ENCODE data around the gene CTIF.
A peak's percentile ranks its signal among the peaks of the same experiment; 100 is the strongest.

The CTIF gene

DNA sequence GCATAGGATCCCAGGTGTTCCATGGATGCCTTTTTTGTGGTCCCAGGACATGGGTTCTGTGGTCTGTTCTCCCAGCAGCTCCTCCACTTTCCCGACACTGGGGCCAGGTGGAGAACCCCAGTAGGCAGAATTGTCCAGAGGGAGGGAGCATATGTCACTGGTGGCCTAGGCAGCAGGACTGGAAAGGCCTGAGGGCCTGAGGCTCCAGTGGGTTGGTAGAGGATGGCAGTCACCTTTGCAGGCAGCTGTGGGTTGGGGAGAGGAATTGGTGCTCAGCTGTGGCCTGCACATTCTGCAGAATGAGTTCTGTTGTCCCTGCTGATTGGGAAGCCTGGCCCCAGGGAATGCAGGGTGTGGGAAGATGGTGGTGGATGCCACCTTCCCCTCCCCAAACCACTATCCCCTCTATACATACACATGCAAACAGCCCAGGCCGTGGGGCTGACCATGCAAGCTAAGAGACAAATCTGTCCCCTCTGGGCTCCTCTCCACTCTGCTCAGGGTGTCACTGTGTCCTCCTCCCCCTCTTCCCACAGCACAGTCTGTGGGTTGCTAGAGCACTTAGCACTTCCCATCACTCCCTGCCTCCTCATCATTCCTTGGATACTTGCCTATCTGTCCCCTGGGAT, 11.4 kb downstream of the CTIF start:
- no peak for DNase-seq

DNA sequence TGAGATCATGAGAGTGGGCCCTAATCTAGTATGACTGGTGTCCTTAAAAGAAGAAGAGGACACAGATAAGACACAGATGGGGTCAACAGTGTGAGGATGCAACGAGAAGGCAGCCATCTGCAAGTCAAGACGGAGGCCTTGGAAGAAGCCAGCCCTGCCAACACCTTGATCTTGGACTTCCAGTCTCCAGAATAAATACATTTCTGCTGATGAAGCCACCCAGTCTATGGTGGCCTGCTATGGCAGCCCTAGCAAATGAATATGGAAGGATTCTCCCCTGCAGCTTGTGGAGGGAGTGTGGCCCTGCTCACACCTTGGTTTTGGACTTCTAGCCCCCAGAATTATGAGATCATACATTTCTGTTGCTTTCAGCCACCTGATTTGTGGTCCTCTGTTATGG, 12.3 kb downstream of the CTIF start:
- no peak for DNase-seq

DNA sequence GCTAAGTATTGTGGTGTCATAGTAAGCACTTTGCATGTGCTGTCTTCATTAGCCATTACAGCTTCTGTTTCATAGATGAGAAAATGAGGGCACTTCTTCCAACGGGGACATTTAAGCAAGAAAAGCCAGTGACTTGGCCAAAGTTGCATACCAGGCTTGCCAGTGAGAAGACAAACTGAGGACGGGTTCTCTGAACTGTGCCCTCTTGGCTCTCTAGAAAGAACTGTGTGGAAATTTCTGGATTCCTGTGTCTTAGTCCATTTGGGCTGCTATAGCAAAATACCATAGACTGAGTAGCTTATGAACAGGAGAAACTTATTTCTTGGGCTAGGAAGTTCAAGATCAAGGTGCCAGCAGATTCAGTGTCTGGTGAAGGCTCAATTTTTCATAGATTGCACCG, 13.3 kb downstream of the CTIF start:
- no peak for DNase-seq

DNA sequence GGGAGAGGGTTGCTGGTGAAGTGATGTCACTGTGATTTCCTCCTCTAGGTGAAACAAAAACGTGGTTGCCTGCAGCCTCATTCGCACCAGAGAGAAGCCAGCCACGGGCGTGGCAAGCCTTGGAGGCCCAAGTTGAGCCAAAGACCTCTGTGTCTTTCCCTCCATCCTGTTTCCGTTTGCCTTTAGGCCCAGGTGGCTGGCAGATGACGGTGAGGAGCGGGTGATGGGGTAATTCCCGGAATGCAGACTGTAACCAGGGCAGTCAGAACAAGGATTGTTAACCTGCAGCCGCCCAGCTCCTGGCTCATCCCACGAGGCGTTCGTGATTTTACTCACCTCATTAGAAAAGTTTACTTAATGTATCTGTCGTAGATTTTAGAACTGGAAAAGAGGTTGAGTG, 14.4 kb downstream of the CTIF start:
- no peak for DNase-seq

DNA sequence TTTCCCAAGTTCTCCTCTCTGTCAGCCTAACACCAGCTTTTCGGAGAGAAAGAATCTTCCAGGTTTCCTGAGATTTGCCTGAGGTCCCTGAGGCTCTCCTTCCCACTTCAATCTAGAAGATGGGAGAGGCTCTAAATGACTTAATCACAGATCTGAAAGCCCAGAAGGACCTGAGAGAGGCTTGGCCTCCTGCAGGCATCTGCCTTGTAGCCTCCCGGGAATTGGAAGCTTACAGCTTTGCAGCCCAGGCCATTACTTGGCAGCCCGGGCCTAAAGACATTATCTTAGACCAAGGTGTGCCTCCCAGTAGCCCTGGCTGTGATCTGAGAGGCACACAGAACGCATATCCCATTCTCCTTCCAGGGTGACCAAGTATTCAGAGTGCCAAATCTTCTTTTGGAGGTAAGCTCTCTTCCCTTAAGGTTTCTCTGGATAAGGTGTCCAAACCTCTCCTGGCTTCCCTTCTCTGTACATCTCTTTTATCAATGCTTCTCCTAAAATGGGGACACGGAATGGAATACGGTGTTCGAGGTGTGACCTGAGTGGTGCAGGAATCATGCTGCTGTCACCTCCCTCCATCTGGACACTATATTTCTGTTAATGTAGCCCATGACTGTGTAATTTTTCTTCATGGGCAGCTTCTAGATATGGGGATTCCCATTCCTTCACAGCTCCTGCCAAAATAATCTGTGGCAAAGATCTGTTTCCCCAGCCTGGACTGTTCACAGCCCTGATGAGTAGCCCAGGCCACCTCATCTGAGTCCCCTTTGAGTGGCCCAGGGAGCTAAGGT, 16.0 kb downstream of the CTIF start:
- DNase-seq, result no peak

DNA sequence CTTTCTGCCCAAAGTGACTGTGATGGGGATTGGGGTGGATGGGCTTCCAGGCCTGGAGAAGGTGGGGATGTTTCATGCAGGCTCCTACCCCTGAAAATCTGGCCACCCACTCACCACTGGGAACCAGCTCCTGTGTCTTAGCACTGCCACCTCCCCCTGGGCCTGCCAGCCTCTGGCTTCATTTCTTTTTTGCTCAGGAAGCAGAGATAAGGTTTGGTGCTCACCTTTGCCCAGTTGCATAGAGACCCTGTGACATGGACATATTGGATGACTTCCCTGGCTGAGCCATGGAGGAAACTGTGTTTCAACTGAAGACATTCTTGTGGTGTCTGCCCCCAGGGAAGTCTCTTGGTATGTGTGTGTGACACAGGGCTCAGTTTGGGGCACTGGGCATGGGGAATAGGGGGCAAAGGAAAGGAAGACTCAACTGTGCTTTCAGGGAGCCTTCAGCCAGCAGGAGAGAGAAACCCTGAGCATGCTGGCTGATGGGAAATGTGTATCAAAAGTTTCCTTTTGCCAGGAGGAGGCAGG, 16.7 kb downstream of the CTIF start:
- DNase-seq, result no peak

DNA sequence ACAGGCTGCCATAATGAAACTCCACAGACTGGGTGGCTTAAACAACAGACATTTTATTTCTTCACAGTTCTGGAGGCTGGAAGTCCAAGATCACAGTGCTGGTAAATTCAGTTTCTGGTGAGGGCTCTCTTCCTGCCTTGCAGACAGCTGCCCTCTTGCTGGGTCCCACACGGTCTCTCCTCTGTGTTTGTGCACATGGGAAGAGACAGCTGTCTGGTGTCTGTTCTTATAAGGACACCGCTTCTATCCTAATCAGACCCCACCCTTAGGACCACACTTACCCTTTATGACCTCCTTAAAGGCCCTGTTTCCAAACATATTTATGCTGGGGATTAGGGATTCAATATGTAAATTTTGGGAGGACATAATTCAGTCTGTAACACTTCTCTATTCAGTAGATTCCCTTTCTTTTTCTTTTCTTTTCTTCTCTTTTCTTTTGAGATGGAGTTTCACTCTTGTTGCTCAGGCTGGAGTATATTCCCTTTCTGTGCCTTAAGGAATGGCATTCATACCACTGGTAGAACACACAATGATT, 18.9 kb downstream of the CTIF start:
- no peak for DNase-seq

DNA sequence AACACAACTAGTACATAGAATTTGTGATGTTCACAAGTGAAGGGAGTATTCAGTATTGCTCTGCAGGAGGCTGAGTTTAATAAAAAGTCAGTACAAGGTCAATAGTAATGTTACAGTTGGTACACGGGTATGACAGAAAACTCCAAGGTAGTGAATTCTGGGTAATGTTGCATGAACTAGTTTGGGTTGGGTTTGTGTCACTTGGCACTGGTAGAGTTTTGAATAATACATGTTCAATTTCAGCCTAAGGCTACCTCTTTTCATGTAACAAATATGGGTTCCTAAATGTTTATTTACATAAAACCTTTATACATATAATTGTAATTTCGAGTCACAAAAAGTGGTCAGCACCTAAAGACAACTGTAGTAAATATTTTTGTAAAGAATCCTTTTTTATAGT, 19.4 kb downstream of the CTIF start:
- no peak for DNase-seq

DNA sequence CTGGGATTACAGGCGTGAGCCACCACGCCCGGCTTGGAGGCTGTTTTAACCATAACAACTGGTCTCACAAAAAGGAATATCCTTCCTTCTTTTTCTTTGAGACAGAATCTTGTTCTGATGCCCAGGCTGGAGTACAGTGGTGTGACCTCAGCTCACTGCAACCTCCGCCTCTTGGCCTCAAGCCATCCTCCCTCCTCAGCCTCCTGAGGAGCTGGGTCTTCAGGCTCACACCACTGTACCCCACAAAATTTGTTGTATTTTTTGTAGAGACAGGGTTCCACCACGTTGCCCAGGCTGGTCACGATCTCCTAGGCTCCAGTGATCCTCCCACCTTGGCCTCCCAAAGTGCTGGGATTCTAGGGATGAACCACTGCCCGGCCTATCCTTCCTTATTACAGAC, 21.7 kb downstream of the CTIF start:
- DNase-seq, result no peak

DNA sequence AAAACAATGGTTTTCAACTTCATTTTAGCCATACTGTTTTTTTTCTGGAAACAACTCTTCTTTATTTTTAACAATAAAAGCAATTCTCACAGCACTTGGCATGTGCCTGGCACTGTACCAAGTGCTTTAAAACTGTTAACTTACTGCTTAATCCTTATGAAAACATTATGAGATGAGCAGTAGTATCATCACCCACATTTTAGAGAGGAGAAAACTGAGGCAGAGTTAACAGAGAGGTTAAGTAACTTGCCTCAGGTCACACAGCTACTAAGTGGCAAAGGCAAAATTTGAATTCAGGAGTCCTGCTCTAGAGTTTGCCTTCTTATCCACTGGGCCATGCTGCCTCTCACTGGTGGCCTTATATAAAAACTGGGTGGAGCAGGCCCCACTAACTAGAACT, 23.2 kb downstream of the CTIF start:
- no peak for DNase-seq

DNA sequence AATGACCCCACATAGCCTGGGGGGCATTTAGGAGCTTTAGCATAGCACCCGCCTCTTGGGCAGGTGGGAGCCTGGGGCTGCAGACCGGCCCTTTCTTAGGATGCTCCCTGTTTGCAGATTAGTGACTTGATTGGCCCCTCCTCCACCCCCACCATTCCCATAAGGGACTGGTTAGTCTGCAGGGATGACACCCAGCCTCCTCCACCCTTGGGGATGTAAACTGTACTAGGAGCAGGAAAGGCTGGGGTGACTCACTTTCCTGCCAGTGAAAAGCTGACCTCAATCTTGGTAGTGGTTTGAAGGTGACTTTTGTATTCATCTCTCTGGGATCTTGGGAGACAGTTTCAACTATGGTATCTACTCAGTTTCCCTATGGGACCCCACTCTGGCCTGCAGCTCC, 24.2 kb downstream of the CTIF start:
- DNase-seq, result no peak

DNA sequence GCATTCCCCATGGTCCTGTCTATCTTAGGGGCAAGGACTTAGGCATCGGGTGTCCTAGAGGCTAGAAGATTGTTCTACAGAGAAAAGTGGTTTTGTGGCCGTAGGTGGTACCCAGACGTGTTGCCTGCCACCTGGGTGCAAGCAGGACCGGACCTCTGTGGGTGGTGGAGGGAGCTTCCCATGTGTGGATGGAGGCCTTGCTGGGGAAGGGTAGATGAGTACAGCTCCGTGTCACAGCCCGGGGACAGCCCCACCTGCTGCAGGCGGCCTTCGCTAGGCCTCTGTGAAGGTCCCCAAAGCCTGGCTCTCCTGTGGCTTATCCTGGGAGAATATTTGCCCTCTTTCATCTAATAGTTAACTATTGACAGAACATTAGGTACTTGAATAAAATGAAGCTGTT, 25.3 kb downstream of the CTIF start:
- no peak for DNase-seq

DNA sequence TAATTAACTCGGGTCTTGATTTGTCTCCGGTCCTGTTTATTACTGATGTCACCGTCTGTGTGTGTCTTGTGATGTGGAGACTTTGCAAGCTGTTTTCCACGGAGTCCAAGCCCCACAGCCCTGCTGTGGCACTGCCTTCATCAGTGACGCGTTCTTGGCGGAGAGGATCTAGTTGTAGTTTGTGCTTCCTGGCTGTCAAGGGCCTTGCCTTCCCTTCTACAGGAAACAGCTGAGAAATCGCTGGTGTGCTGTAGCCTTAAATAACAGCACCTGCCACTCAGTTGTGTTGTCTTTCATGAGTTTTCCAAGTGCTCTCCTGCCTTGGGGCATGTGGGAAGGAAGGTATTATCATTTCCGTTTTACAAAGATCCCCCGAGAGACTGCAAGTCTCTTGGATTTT, 26.3 kb downstream of the CTIF start:
- peak in 1 of 56 donors; percentile 27 for DNase-seq

DNA sequence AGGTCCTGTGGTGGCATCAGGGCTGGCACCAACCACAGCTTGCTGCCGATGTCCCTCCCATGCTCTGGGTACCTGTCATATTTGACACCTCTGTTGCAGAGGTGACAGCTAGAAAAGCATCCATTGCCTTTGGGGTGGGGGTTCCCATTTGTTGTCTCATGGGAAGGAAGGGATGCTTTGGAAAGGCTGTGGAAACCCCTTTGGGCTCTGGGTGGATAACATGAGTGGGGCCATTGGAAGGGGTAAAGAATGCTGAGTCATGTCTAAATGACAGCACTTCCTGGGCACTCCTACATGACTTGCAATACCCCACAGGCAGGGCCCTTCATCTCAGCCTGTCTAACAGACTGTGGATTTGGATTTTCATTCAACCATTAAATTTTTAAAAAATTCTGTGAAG, 27.8 kb downstream of the CTIF start:
- no peak for DNase-seq

DNA sequence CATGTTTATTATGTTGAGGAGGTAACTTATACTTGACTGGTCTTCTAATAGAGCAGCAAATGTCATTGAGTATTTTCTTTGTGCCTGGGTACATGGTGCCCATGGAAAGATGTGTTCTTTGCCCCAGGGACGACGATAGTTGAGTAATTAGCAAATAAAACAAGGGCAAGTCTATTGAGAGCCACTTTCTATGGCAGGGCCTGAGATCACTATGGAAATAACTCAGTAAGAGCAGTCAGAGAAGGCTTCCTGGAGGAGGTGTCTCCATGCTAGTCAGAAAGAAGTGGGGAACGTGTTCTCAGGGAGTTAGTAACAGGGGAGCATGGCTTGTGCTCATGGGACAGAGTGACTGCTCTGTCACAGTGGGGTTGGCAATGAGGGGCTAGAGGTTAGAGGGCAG, 28.6 kb downstream of the CTIF start:
- no peak for DNase-seq

DNA sequence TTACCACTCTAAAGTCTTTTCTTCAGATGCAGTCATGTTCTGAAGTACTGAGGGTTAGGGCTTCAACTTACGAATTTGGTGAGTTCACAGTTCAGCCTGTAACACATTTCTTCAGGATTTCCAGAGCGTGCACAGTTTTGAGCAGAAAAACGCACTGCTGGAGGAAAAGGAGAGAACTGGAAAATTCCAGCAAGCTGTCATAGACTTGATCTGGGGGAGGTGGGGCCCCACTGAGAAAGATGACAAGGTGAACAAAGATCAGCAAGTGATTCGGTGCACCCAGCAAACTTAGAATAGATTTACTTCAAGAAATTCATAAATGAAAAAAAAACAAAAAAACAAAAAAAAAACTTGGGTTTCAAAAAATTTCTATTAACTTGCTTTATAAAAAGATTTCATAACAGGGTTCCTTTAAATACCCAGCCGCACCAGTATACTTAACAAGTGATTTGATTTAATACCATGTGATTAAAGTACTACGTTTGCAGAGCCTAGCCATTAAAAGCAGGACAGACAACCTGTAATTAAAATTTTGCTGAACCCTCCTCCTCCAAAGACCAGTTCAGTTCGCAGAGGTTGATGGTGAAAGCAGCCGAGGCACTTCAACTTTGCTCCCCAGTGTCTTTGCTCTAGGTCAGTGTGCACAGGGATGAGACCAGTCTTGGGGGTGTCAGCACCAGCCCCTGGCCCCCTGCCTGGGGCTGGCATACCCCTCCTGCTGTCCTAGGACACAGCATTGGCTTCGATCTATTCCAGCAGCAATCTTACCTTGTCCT, 30.5 kb downstream of the CTIF start:
- DNase-seq, result no peak

DNA sequence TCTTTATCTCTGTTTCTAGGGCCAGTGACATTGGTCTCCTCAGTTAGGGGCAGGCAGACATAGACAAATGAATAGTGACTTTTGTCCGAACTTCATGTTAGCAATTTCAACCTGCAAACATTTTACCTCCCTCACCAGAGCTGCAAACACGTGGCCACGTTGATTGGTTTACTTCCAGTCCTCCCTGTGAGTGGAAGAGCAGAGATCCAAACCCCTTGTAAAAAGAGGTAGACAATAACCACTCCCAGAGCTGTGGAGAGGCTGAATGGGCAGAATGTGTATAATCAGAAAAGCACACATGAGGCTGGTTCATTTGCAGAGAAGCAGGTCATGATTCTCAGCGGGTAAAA, 31.1 kb downstream of the CTIF start:
- no peak for DNase-seq

DNA sequence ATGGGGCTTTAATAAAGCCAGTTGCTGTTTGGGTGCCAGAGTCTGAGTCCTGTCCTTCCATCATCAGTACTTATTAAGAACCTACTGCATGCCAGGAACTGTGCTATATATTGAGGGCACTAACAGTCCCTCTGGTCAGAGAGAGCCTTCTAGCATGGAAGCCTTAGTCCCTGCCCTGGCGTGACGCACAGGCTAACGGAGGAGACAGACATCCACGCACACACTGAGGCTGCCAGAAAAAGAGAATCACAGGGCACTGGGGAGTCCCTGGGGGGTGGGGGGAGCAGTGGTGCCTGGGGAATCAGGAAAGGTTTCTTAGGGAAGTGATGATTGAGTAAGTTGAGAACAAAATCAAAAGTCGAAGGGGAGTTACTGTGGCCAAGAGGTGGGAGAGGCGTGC, 31.5 kb downstream of the CTIF start:
- no peak for DNase-seq

DNA sequence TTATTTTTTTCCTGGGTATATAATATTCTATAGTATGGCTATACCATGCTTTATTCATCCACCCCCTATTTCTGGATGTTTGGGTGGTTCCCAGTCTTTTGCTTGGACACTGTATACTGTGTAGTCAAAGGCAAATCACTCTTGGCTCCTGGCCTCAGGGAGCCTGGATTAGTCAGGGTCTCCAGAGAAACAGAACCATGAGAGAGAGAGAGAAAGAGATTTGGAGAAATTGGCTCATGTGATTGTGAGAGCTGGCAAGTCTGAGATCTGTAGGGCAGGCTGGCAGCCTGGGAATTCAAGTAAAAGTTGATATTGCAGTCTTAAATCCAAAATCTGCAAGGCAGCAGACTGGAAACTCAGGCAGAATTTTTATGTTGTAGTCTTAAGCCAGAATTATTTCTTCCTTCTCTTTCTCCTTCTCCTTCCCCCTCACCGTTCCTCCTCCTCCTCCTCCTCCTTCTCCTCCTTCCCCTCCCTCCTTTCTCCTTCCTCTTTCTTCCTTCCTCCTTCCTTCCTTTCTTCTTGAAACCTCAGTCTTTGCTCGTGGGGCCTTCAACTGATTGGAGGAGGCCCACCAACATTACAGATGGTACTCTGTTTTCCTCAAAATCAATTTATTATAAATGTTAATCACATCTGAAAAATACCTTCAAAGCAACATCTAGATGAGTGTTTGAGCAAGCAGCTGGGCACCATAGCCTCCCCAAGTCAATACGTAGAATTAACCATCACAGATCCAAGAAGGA, 33.0 kb downstream of the CTIF start:
- DNase-seq, result no peak

DNA sequence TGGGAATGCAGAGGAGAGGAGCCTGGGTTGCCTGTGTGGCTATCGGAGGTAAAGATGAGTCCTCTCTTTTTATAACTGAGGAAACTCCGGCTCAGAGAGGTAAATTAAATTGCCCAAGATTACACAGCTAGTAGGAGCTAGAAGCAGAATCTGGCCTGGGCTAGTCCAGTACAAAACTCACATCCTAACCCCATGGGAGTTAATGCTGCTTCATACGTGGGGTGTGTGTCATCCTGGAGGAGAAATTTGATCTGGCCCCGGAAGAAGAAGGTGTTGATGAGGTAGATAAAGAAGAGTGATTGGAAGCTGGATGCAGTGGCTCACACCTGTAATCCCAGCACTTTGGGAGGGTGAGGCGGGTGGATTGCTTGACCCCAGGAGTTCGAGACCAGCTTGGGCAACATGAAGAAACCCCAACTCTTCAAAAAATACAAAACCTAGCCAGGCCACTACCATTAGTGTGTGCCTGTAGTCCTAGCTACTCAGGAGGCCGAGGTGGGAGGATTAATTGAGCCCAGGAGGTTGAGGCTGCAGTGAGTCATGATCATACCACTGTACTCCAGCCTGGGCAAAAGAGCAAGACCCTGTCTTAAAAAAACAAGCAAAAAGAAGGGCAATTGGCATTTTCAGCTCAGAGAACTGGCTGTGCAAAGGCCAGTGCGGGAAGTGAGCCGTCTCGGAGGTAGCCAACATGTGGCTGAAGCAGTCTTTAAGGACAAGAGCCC, 33.7 kb downstream of the CTIF start:
- no peak for DNase-seq
